ENCODE measurements around the gene CYP3A5.

CYP3A5 gene

DNA sequence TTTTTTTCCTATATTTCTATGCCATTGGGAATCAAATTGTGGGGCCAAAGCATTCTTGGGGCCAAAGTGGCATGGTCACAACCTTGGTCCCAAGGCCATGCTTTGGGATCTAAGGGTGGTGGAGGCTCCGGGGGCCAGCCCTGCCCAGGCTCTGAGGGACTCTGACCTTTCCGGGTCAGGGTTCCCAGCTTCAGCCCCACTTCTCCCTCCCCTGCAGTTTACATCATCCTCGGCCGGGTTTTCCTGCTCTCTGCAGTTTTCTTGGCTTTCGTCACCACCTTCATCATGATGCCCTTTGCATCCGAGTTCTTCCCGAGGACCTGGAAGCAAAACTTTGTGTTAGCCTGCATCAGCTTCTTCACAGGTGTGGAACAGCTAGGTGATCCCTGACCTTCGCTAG is 73.3 kb downstream of the CYP3A5 start:
- DNase-seq: no peak

DNA sequence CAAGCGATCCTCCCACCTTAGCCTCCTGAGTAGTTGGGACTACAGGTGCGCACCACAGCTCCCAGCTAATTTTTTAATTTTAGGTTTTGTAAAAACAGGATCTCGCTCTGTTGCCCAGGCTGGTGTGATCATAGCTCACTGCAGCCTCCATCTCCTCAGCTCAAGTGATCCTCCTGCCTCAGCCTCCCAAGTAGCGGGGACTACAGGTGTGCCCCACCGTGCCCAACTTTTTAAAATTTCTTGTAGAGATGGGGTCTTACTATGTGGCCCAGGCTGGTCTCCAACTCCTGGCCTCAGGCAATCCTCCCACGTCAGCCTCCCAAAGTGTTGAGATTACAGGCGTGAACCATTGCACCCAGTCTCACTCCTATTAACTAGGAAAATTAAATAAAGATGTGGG is 74.3 kb downstream of the CYP3A5 start:
- DNase-seq: no peak

- DNase-seq: no peak
These were observed 78.0 kb downstream of the CYP3A5 start for GRCh38 chr7:99601656-99602310.

- DNase-seq: no peak
These were observed 80.0 kb downstream of the CYP3A5 start for GRCh38 chr7:99599836-99600235.

Measured in fibroblast of skin of scalp (primary cell).